IPS DF 6.9 (cell line): ENCODE results near the gene GGCX.

Source experiments
- DNase-seq: peaks from one replicate; pipeline ENCODE4 v3.0.0-alpha.2; 2013; ENCODE audit warnings: low read depth, low spot score
- H3K27ac ChIP-seq: one replicate; pipeline ENCODE4 v1.5.1; 2013; ENCODE audit warnings: low read length, control low read depth
- H3K27me3 ChIP-seq: 2 replicates; pipeline ENCODE4 v1.6.1; 2013; ENCODE audit warnings: mild to moderate bottlenecking, low read length; ENCODE audit not compliant: control insufficient read depth, insufficient read depth
- H3K36me3 ChIP-seq: 2 replicates; pipeline ENCODE4 v1.6.1; 2013; ENCODE audit warnings: low read length; ENCODE audit not compliant: control insufficient read depth, insufficient read depth
- H3K4me1 ChIP-seq: 2 replicates; pipeline ENCODE4 v1.6.1; 2013; ENCODE audit warnings: low read length; ENCODE audit not compliant: control insufficient read depth, insufficient read depth
- H3K4me3 ChIP-seq: 2 replicates; pipeline ENCODE4 v1.5.1; 2013; ENCODE audit warnings: mild to moderate bottlenecking, low read length
- H3K9me3 ChIP-seq: 2 replicates; pipeline ENCODE4 v1.6.1; 2013; ENCODE audit warnings: low read length, inconsistent platforms; ENCODE audit not compliant: control insufficient read depth, insufficient read depth
- WGBS: extraction: QIAGEN DNeasy Blood & Tissue Kit; methylation state at CpG from one replicate; pipeline ENCODE4 v1.1.7; 2013; ENCODE audit warnings: mixed read lengths, missing lambda C conversion rate; ENCODE audit not compliant: insufficient read length, insufficient coverage; 5-methylcytosine and 5-hydroxymethylcytosine counted together

Gene GGCX

DNA sequence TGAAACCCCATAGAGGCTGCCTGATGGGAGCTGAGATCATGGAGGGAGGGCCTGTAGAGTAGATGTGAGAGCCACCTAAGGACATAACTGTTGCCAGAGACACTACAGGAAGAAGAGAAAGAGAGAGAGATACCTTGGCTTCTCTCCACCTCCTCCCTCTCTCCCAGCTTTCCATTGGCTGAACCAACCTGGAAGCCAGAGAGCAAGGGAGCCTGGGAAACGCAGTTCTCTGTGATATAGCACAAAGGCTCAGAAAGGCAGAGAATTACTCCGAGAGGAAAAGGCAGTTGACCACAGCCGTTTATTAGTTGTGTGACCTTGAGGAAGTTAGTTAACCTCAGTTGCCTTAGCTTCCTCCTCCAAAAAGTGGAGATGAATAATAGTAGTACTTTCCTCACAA is 60.0 kb downstream of the GGCX start:
- DNase-seq, result peak; percentile 13
- no CpG with 5 or more reads among the region's 3 CpGs for WGBS
- Histone ChIP-seq H3K36me3 (no peaks in the 10 kb centered on the region), H3K9me3 (no peaks in the 10 kb centered on the region), H3K4me3 (no peak overlapping the region), H3K4me1 (no peaks in the 10 kb centered on the region), H3K27me3 (no peaks in the 10 kb centered on the region), H3K27ac (no peak overlapping the region)

DNA sequence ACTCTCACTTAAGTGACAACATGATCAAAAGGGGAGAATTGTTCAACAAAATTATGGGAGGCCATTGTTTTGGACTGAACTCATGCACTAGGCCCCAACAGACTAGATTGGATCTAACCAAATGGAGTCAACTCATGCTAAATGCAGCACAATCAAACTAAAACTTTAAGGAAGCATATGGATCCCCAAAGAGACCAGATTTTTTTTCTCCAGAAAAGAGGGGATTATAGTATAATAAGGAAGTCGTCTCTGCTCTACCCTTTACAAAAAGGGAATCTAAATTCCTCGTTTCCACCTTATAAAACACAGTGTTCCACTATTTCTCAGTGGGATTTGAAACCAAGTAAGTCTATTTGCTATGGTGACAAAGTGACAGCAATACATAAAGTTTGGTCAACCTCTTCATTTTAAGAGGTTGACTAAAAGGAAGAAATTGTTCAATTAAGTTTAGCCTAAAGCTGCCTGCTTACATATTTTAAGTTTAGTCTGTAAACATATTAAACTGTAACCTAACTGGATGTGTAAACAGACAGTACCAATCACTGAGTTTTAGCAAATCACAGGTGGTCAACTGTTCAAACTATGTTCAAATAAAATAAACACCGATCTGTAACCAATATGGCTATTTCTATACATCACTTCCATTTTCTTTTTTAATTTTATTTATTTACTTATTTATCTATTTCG is 63.2 kb downstream of the GGCX start:
- no peak for DNase-seq
- H3K36me3 ChIP-seq, result no peaks in the 10 kb centered on the region
- no peak overlapping the region for H3K4me3 ChIP-seq
- H3K27ac ChIP-seq, result no peak overlapping the region
- H3K4me1 ChIP-seq, result no peaks in the 10 kb centered on the region
- WGBS, result 100% methylated on average over 2 of the region's 4 CpGs
- H3K27me3 ChIP-seq, result no peaks in the 10 kb centered on the region
- no peaks in the 10 kb centered on the region for H3K9me3 ChIP-seq

DNA sequence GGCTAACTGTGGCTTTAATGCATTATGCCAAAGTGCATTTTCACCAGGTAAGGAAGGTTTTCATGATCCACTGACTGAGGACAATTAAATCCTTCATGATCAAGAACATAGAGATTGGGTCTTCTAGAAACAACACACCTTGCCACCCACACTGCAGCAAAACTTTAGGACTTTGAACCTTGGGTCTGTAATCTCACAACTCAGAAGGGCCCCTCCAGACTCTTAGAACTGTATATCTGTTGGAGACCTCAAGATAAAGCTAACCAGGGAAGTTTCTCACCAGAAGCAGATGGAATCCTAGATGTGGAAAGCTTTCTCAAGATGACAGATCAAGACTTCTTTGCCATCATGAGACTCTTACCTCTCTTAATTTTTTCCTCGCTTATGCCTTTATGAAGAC is 64.9 kb downstream of the GGCX start:
- Histone ChIP-seq H3K4me1 (no peaks in the 10 kb centered on the region), H3K9me3 (no peaks in the 10 kb centered on the region), H3K27ac (no peak overlapping the region), H3K4me3 (no peak overlapping the region), H3K27me3 (no peaks in the 10 kb centered on the region), H3K36me3 (no peaks in the 10 kb centered on the region)
- WGBS, result no CpG with 5 or more reads among the region's 1 CpG
- no peak for DNase-seq
